NCI-H1092 (cell line): Measurements from ENCODE around the gene JOSD1.

Experiments
- DNase-seq: peaks from one replicate; lab custom pipeline; 2025; lab: John Stamatoyannopoulos, UW

JOSD1 gene

DNA sequence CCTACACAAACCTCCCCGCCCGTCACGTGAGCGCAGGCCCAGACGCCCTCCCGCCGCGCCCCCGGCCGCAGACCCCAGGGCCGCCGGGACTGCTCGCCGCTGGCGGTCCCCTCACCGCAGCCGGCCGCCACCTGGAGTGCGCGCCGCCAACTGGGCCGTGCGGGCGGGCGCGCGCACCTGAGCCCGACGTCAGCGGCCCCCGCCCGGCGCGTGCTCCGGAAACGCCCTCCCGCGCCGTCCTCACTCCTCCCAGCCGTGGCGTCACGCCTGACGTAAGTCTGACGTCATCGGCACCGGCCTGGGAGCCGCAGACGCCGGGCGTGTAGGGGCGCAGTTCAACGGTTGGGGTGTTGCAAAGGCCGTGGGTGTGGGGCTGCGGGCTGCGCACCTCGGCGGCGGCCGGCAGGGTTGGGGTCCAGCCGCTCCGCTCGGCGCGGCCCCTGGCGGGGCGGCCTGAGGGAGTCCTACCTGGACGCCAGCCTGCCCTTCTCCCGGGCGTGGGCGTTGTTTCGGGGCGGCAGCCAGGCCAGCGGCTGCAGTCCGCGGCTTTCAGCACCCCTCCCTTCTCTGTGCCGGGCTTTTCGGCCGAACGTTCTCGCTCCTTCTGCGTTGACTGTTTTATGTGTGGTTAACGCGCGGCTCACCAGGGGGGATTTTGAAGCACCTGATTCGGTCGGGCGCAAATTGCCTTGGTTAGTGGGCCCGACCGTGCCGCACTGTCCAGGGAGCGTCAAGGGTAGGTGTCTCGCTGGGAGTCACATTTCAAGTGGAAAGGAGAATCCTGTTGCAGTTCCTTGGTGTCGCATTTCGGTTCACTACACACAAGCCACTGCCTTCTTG, at the start of gene JOSD1:
JOSD1 (minus strand) TSS at position 155 of the 840 bp plus-strand sequence. CDS start 956 bp downstream, outside the sequence.
- DNase-seq: peak; percentile 87

DNA sequence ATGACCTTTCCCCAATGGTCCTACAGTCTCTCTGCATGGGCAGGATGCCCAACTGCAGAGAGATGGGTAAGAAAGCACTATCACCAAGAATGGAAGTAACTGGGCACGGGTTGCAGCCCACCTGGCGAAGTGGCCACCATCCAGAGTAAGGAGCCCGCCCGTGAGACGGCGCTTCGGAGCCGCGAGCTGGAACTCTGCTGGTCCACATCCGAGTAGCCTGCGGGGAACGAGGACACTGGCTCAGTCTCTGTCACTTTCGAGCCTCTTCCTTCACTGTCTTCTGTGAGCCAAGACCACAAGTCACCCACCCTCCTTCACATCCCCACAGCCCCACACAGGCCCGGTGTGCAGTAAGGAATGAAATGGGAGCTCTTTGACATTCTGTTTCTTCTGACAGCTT, 49.4 kb upstream of the JOSD1 start:
- DNase-seq: no peak

DNA sequence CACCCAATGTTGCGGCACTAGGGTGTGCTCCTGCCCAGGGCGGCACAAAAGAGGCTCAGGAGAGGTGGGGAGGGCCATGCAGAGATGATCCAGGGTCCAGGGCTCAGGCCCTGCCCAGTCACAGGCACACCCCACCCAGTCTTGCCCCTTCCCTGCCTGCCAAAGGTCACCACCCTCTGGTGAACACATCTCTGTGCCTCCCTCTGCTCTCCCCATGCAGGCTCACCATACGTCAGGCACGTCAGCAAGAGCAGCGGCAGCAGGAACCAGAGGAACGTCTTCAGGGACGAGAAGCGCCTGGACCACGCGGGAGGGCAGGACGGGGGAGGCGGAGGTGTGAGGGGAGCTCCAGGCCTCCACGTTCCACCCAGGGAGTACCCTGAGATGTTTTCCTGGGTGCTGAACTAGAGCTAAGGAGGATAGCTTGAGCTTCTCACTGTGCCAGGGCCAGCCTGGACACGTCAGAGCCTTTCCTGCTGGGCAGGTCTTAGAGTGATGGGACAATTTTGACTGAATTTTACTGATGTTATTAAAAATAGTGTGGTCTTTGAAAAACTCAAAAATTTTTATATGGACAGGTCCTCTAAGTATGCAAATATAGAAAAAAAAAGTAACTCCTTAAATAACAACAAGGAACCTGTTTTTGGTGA, 47.9 kb upstream of the JOSD1 start:
- no peak for DNase-seq

DNA sequence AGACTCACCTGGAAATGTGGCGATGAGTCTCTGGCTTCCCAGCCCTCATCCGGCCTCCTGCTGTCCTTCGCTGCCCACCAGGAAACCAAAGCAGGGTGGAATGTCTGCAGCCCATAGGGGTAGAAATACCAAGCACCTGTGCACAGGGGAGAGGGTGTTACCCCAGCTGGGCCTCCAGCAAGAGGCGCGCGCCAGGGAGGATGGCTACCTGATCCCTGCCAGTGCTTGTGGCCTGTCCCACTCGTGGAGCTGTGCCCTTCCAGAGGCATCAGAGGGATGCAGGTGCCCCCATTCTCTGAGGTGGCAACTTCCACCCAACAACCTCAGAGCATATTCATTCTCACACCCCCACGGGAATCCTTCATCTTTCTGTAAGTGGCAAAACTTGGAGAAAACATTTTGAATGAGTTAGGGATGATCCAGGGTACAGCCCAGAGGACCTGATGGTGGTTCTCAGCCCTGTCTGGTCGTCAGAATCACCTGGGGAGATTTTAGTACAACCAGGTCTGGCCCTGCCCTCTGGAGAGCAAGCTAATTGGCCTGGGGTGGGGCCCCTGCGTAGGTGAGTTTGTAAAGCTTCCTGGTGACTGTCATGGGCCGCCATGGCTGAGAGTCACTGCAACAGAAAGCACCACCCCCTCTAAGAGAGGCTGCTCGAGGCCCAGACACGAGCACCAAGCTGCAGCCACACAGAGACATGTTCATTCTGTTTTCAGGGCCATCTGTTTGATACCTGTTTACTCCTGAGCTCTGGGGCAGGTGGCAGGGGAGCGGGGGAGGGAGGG, 45.1 kb upstream of the JOSD1 start:
- no peak for DNase-seq

DNA sequence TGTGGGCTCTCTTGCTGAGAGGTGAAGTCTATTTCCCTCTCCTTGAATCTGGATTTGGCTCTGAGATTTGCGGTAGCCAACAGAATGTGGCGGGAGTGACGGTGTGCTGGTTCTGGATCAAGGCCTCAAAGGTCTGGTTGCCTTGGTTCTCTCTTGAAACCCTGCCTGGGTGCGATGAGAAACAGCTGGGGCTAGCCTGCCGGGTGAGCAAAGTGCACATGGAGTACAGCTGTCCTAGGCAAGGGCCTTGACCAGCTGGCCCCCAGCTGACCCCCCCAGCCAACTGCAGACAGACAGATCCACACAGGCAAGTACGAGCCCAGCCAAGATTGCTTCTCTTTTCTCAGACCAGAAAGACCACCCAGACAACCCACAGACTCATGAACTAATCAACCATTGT, 44.2 kb upstream of the JOSD1 start:
- no peak for DNase-seq

DNA sequence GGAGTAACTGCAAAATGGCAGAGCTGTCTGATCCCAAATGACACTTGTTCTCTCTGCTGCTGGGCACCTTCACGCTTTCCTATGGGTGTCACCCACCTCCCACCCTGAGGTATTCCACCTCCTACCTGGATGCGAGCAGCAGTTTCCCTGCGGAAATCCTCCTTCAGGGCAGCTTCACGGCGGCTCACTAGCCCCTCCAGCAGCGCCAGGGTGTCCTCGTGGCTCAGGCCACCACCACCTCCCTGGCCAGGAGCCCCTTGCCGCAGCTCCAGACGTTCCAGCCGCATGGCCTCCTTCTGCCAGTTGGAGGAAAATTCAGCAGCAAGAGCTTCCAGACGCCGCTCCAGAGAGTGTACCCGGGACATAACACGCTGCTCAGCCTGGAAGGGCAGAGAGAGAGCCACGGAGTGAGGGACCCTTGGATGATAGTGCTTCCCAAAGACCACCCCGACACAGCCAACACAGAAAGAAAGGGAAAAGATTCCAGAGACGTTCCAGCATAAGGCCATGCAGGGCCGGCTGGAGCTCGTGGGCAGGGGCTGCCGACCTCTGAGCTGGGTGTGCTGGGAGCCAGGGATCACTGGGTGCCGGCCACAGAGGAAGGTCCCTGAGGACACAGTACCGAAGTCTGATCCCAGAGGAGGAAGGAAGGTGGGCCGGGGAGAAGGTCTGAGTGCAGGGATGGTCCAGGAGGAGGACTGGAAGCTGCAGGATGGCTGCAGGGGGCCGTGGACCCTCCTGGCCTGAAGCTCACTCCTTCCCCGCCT, 41.6 kb upstream of the JOSD1 start:
- no peak for DNase-seq

DNA sequence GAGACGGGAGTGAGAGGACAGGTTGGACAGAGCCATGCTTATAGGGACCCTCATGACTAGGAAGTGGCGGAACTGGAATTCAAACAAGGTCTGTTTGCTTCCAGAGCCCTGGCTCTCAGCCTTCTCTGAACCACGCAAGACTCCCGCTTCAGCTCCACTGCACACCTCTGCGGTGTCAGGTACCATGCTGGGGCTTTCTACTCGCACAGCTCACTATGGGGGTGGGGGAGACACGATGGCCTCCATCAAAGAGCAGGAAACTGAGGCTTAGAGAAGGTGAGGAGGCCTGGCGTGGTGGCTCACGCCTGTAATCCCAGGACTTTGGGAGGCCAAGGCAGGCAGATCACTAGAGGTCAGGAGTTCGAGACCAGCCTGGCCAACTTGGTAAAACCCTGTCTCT, 40.8 kb upstream of the JOSD1 start:
- DNase-seq: no peak

DNA sequence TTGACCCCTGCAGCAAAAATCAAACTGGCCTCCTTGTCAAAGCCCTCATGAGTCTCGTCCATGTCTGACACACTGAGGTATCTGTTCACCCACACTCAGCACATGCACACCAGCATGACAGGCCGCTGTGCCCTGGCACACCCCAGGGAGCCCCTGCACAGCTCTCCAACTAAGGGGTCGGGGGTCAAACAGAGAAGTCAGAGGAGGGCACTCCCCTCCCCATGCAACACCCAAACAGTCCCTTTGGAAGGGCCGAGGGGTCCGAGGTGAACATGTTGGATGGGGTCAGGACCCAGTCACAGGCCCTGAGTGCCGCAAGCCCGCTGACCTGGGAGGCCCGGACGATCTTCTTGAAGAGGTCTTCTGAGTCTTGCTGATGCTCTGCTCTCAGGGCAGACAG, 40.4 kb upstream of the JOSD1 start:
- no peak for DNase-seq

DNA sequence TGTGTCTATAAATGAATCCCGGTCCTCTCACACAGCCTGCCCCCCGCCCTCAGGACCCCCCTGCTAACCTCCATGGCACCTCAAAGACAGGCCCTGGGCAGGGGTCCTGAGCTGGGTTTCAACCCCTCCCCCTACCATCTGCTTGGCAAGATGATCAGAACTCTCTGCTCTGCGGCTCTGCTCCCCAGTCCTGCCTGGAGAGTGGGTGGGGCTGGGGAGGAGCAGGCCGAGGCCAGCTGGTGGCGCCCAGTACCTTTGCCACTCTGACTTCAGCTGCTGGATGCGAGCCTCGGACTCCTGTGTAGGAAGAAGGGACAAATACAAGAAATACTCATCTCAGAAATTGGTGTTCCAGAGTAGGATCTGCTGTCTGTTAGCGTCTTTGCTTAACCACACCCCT, 40.0 kb upstream of the JOSD1 start:
- no peak for DNase-seq

DNA sequence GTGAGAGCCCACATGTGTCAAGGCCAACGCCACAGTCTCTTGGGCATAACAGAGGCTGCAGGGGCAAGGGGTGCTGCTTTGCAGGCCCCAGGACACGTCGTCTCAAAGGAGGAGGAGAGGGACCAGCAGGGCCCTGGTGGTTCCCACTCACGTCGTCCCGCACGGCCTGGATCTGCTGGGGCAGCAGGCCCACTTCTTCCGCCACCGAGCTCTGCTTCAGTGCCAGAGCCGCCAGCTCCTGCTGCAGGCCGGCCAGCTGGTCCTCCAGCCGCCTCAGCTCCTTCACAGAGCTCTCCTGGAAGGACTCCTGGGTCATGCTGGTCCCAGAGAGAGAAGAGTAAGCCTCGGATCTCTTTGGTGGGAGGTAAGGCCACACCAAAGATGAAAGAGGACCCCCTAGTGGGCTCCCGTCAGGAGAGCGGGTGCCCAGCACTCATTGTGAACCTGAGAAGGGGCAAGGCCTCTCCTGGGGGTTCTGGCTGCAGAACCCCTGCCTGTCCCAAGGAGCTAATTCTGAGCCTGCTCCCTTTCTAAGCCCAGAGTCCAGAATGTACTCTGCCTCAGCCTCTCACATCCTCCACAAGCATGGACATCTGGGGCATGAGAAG, 39.5 kb upstream of the JOSD1 start:
- no peak for DNase-seq

DNA sequence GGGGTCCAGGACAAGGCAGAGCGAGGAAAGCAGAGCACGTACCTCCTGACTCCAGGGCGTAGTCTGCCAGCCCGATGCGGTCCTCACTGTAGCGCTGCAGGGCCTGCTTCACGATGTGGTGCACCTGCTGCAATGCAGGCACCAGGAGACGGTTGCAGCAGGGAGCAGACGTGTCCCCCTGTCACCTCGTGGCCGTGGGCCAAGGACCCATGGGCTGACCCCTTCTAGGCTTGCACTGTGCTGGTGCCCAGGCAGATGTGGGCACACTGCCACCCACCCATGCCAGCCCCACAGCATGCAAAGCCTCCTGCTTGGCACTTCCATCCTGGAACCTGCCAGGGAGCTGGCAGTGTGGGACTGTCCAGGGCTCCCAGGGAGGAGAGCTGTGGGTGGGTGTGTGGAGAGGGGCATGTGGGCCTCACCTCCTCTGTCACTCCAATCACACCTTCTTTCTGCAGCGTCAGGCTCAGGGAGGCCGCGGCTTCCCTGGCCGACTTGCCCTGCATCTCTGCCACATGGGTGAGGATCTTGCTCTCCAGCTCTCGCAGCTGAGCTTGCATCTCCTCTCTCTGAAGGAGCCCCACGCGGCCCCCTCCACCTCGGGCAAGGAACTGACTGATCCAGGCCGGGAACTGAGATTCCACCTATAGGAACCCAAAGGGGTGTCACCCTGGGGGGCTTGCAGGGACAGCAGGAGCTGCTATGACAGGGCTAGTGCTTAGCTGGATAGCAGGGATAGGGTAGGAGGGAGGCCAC, 38.7 kb upstream of the JOSD1 start:
- no peak for DNase-seq

DNA sequence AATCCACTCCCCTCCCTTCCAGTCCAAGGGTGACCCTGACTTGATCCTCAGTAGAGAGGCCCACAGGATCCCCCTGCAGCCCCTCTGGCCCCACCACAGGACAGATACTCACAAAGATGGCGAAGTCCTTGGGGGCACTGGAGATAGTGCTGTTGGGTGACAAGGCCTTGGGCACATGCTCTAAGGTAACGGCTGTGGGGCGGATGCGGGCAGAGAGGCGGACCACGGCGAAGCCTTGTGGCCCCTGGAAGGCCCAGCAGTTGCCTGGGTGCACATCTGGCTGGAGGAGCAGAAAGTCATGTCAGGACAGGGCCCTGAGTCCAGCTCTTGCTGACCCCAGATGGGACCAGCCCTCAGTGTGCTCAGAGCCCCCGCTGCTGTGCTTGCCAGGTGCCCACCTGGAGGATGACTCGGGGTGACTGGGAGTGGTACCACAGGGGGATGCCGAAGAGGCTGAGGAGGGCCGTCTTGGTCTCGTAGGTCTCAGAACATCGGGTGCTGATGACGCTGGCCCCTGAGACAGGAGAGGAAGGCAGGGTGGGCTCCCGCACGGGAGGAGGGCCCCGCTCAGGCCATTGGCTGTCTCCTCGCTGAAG, 37.8 kb upstream of the JOSD1 start:
- DNase-seq: no peak

DNA sequence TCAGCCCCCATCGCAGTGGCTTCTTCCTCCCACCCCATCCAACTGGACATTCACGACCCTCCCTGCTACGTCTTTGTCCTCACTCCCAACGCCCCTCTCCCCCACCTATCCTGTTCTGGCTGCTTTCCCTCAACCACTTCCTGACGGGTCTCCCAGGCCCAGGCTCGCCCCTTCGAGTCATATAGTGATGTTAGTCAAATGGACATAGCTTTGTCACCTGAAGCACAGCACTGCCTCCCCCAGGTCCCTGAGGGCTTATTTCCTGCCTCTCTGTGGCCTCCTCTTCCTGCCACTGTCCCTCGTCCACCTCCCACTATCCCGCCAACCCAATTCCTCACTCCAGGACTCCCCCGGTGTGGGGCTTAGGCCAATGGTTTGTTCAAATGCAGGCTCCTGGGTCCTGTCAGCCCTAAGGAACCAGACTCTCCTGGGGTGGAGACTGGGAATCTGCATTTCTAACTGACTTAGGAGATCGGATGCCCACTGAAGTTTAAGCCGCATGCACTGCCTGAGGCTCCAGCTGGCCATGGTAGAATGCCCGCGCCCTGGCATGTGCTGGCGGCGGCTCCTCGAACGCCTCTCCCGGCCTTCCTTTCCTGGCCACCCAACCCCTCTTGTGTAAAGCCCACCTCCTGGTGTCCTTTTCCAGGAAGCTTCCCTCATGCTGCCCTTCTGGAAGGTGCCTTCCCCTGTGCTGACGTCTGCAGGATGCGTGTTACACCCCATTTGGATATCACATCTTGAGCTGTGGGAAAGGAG, 36.7 kb upstream of the JOSD1 start:
- no peak for DNase-seq

DNA sequence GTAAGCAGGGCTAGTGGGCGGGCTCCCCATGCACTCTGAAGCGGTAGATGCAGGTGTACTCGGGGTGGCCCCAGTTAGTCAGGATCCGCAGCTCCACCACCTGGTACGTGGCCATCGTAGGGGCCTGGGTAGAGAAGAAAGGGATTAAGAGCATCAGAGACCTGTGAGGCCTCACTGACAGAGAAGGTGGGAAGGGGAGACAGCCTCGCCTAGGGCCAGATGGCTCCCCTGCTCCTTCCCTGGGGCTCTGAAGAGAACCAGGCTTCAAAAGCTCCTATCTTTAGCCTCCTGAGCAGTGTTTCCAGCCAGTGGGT, 35.5 kb upstream of the JOSD1 start:
- DNase-seq: no peak

DNA sequence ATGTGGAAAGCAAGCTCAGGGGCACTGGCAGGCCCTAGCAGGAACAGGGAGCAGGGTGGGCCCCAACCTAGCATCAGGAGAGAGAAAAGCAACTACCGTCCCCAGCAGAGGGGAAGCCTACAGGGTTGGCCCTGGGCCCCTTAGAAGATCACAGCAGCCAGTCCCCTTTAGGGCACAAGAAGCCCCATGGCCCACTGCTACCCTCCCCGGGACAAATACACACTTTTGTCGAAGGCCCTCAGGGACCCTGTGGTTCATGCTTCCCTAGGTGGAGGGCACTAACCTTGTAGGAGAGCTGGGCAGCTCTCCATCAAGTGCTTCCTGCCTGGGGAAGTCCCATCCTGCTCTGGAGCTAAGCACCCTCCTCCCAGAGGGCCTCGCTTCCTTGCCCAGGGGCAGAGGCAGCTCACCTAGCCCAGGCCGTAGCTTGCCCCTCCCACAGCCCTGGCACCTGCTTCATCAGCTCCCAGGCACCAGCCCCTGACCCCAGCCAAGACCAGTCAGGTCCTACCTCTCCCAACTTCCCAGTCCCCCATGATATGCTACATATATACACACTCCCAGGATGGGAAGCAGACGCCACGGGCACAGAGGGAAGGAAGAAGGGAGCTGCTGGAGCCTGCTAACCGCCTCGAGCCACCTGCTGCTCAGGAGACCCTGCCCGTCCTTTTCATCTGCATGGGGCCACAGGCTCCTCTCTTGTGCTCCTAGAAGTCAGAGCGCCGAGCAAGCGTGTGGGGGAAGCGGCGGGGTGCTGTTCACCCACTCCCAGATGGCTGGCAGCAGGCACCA, 34.9 kb upstream of the JOSD1 start:
- DNase-seq: no peak

DNA sequence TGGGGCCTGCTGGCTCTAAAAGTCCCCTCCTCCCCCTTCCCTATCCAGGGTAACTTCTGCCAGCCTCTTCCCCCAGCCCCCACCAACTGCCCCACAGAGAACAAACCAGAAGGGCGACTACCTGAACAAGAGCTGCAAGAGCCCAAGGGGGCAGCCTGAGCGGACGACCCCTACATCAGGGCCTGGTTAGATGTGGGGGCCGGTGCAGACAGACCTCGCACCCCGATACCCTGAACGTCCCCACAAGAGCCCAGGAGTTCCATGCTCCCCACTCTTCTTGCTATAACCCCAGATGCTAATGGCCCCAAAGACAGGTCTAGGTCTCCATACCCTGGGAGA, 34.4 kb upstream of the JOSD1 start:
- DNase-seq: no peak

DNA sequence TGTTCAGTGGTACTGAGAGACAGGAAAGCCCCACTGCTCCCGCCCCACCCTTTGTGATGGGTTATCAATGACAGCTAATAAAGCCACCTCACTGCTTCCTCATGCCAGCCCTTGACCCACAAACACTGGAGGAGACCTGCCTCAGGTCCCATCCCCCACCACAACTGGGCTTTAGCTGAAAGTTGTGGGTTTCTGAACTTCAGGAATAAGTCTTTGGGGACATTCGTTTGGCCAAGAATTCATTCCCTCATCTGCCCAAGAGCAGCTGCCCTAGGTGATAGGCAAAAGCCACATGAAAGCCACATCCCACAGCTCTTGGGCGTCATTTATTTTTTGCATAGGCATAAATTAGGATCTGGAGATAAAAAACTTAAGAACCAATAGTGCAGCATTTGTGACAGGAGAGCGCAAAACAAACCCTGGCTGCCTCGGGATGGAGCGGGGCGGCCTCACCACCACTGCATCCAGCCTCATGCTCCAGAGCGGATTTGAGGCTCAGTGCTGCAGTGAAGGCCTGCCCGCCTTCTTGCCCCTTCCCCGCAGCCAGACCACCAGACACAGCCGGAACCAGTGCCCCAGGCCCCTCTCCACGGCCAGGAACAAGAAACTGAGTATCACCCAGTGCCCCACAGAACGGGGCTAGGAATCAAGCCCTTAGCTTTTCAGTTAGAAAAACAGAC, 33.8 kb upstream of the JOSD1 start:
- no peak for DNase-seq

DNA sequence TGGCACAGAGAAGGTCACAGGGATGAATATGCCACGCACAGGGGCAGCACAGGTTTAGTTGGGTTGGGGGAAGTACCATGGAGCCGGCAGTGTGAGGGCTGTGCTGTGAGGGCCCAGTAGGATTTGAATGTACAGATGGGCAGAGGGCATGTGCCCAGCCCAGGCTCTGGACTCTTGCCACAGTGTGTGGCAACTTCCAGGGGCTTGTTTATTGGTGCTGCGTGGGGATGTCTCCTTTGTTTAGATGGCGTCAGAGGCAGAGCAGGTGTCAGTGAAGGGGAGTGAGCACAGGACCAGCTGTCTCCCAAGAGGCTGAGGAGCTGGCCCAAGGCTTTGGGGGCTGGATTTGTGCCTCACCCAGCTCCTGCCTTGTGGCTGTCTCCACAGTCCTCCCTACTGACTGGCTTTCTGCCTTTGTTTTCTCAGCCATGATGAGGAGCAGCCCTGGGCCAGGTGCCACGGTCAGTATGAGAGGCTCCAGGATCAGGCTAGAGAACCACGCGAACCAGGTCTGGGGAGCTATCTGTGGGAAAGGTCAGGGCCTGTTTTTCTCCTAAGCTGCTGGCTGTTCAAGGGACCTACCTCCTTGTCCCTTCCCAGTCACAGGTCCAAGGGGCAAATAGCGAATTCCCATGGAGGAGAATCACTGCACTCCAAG, 33.1 kb upstream of the JOSD1 start:
- peak; percentile 89 for DNase-seq
